Heart right ventricle (tissue), 16 donors: ENCODE measurements around the gene HSFX2. TPM values are rescaled to one million over a fixed set of nuclear protein-coding genes. Genes with fewer than 3 reads are reported as not detected.
"Not testable (repeated sequence)": the region's sequence is repeated elsewhere in the genome, so short reads cannot be mapped to it uniquely, and the experiment has no call there.

ENCODE experiments used
- ATAC-seq, 8 donors: fragments of 200-7000 bp; cut with Tn5 transposase; one replicate each; pipeline ENCODE4 v1.9.1; 2020; ENCODE audit warnings: mild to moderate bottlenecking in 8 of 8, moderate library complexity in 8 of 8, moderate number of reproducible peaks in 1 of 8
- DNase-seq, 2 donors: peaks; one replicate each; pipeline ENCODE4 v3.0.0-alpha.2; 2020
- H3K27ac ChIP-seq, 10 donors: fragments of 200-600 bp; sonication (generic) in 2 of 10; one replicate each; pipeline versions ENCODE4 v1.5.0 to v1.8.0; 2020 to 2022; ENCODE audit warnings: mild to moderate bottlenecking in 3 of 10
- H3K27me3 ChIP-seq, 7 donors: fragments of 200-600 bp; one replicate each; pipeline ENCODE4 v1.8.0; 2021 to 2022; ENCODE audit warnings: mild to moderate bottlenecking in 2 of 7
- H3K36me3 ChIP-seq, 9 donors: fragments of 200-600 bp; sonication (generic) in 1 of 9; one replicate each; pipeline versions ENCODE4 v1.5.0 to v1.8.0; 2020 to 2022; ENCODE audit warnings: mild to moderate bottlenecking in 2 of 9
- H3K4me1 ChIP-seq, 9 donors: fragments of 200-600 bp; sonication (generic) in 1 of 9; one replicate each; pipeline versions ENCODE4 v1.5.0 to v1.8.0; 2020 to 2022; ENCODE audit warnings: mild to moderate bottlenecking in 4 of 9
- H3K4me3 ChIP-seq, 10 donors: fragments of 200-600 bp; sonication (generic) in 2 of 10; one replicate each; pipeline versions ENCODE4 v1.5.0 to v1.8.0; 2020 to 2022; ENCODE audit warnings: mild to moderate bottlenecking in 7 of 10, moderate library complexity in 2 of 10
- H3K9me3 ChIP-seq, 11 donors: fragments of 200-600 bp in 10 of 11; sonication (generic) in 2 of 11; one replicate each; pipeline versions ENCODE4 v1.5.0 to v1.8.0; 2013 to 2022; ENCODE audit warnings: mild to moderate bottlenecking in 2 of 11, control low read depth in 1 of 11, moderate library complexity in 1 of 11
- WGBS, 2 donors: extraction: QIAGEN DNeasy Blood & Tissue Kit; methylation state at CpG; one replicate each; pipeline ENCODE4 v1.1.7; 2013; ENCODE audit warnings: inconsistent platforms in 1 of 2; 5-methylcytosine and 5-hydroxymethylcytosine counted together
- intact Hi-C, 10 donors: fragments of 100-400 bp; cut with DNase I; formaldehyde crosslinking; loops; one replicate each; pipeline versions ENCODE4 v1.11.1 to v1.14.2; 2022
- polyA plus RNA-seq, 2 donors: library from polyadenylated mRNA; stranded (reverse); fragments of 200-250 nt; gene quantifications; one replicate each; pipeline ENCODE4 v1.2.3, GENCODE V29; 2013
- total RNA-seq, 10 donors: library from RNA; stranded (reverse); fragmentation: NEBNext Ultra II Directional in 3 of 10; extraction: Animal tissue kit (Norgen Biotek cat#: 25700) in 3 of 10; gene quantifications; one replicate each; pipeline versions ENCODE4 v1.2.1 to v1.2.4, GENCODE V29; 2021 to 2023
- TF ChIP-seq, protein P1 (sequence below), 9 donors: fragments of 200-600 bp; sonication (generic) in 2 of 9; IDR thresholded peaks; one replicate each; pipeline versions ENCODE4 v1.5.0 to v1.8.0; 2021 to 2022; ENCODE audit warnings: antibody characterized with exemption in 9 of 9, mild to moderate bottlenecking in 5 of 9, moderate library complexity in 1 of 9
- donor health status: Arrhythmogenic right ventricular cardiomyopathy.
- donor health status: ischemic (EF 13 %, LVEDD 7.1; RV severe dilation, severe dysfunction).
- donor health status: healthy with polysubstance abuse.
- donor health status: DM: no; HTN: yes; CAD: no.
- donor health status: DM: no; HTN: no; CAD: no.
- donor health status: ischemic (EF 25% LVEDD 6.9; RV normal size, moderate dysfunction).
- donor health status: ischemic (EF 25% LVEDD 5.7; RV mildly dilated, moderate dysfunction).
- donor health status: healthy.
- donor health status: DM: yes; HTN: yes; CAD: no.
- donor health status: Ischemic cardiomyopathy.
- donor health status: ischemic (EF 35%, LVEDD 5.7; RV mildly dilated, moderate dysfunction).
- donor health status: nonischemic (EF 11% LVEDD 7.7; RV severe dilation, severe dysfunction).
- donor health status: DM: yes; HTN: yes; CAD: no.
- donor health status: PGD.
- donor health status: ischemic (EF 29% LVEDD 5.4; RV normal size, mild dysfunction).
- donor health status: nonischemic (EF 23%, LVEDD 6.1; RV moderate dilation, normal function).

The HSFX2 gene
- total and polyA plus RNA-seq, 12 donors, result 0.22 to 2.3 (median 0.87) TPM; not detected in 4

DNA sequence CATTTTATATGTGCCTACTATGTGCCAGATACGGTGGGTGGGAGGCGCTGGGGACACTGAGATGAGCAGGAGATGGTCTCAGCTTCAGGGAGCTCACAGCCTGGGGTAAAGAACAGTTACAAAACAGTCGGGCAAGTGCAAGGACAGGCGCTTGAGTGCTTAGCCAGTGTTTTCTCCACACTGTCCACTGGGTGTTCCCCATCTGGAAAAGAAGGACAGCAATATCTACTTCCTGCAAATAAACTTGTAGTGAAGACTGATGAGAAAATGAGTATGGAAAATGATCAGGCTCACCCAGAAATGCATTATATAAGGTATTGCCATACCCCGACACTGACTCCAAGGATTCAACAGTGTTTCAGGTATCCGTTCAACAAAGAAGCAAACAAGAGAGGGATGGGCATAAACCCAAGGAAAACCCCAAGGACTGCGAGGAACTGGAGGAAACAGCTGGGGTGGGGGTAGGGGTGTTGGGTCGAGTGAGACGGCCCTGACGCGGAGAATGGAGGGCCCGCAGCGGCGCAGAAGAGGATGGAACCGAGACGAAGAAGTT is 35.6 kb upstream of the HSFX2 start:
- Histone ChIP-seq H3K27me3 (peaks cover 0 to 23% (median 0%) of the 10 kb centered on the region in 7 donors), H3K4me3 (peak overlapping the region; percentile 47 to 85 (median 75)), H3K9me3 (no peaks in the 10 kb centered on the region), H3K27ac (peak overlapping the region; percentile 61 to 87 (median 80)), H3K4me1 (peaks cover 0 to 46% (median 14%) of the 10 kb centered on the region in 9 donors), H3K36me3 (no peaks in the 10 kb centered on the region)
- intact Hi-C loops, result loop anchor here in 1 of 10 donors (10.0 kb wide), 1 partner anchor 66 kb away; no protein-coding TSS in a partner anchor
- WGBS, 2 donors, result 2 to 3% methylated on average over 15 to 16 of the region's 16 CpGs
- peak; percentile 67 to 91 (median 86) for ATAC-seq
- TF ChIP-seq, protein P1, sequence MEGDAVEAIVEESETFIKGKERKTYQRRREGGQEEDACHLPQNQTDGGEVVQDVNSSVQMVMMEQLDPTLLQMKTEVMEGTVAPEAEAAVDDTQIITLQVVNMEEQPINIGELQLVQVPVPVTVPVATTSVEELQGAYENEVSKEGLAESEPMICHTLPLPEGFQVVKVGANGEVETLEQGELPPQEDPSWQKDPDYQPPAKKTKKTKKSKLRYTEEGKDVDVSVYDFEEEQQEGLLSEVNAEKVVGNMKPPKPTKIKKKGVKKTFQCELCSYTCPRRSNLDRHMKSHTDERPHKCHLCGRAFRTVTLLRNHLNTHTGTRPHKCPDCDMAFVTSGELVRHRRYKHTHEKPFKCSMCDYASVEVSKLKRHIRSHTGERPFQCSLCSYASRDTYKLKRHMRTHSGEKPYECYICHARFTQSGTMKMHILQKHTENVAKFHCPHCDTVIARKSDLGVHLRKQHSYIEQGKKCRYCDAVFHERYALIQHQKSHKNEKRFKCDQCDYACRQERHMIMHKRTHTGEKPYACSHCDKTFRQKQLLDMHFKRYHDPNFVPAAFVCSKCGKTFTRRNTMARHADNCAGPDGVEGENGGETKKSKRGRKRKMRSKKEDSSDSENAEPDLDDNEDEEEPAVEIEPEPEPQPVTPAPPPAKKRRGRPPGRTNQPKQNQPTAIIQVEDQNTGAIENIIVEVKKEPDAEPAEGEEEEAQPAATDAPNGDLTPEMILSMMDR (IDR thresholded peaks at IDR 0.05), result peak in 3 of 9 donors; percentile 13 to 29 (median 15)
- DNase-seq, result peak in 1 of 2 donors; percentile 11

DNA sequence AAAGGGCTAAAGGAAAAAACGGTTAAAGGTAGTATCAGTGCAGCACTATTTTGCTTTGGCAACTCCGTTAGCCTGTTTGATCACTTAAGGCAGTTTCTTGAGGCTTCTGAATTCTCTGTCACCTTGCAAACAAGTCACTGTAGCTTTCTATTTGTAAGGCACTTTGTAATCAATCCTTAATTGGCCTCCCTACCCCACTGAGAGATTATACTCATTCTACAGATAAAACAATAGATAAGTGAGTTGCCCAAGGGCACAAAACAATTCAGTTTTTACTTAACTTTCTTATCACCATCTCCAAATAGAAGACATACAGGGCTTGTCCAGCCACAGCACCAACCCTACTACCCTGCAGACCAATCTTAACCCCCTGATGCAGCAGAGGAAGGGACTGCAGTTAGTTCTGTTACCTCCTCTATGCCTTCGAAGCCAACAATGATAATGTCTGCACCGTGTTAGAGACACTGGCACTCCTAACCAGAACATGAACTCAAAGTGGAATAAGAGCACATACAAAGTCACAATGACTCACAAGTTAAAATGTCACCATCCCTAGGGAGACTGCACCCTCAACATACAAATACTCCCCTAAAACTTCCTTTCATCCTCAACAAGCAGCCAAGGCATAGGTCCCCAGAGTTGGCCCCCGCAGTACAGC is 34.7 kb upstream of the HSFX2 start:
- TF ChIP-seq, protein P1 (IDR thresholded peaks at IDR 0.05), result no peak
- Histone ChIP-seq H3K27me3 (peaks cover 0 to 18% (median 0%) of the 10 kb centered on the region in 7 donors), H3K4me3 (peak overlapping the region in 8 of 10 donors; percentile 64 to 85 (median 77)), H3K4me1 (peaks cover 0 to 47% (median 14%) of the 10 kb centered on the region in 9 donors), H3K27ac (peak overlapping the region in 7 of 10 donors; percentile 64 to 87 (median 81)), H3K9me3 (no peaks in the 10 kb centered on the region), H3K36me3 (no peaks in the 10 kb centered on the region)
- DNase-seq (no peak), ATAC-seq (peak in 6 of 8 donors; percentile 23 to 64 (median 34))
- 53% methylated on average over 5 of the region's 5 CpGs for WGBS, 2 donors
- intact Hi-C loops, result loop anchor here in 1 of 10 donors (10.0 kb wide), 1 partner anchor 65 kb away; no protein-coding TSS in a partner anchor

DNA sequence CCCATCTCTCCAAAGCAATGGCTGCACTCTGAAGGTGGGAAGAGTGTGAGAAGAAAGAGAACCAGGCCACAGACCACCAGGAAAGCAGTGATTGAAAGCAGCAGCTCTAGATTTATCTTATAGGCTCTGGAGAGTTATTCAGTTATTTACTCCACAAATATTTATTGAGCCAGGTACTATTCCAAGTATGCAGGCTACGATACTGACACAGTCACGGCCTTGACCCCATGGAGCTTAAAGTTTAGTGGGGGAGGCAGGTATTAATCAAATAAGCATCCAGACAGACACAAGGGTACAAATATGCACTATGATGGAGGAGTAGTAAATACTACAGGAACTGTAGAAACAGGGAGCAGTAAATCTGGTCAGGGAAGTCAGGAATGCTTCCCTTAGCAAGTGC is 33.7 kb upstream of the HSFX2 start:
- no peaks in the 10 kb centered on the region for H3K9me3 ChIP-seq
- WGBS, 2 donors, result 96 to 100% methylated on average over 2 of the region's 2 CpGs
- H3K27me3 ChIP-seq, result peaks cover 0 to 11% (median 0%) of the 10 kb centered on the region in 7 donors
- ATAC-seq (no peak), DNase-seq (no peak)
- TF ChIP-seq, protein P1 (IDR thresholded peaks at IDR 0.05), result no peak
- intact Hi-C loops, result no loop called here
- no peaks in the 10 kb centered on the region for H3K36me3 ChIP-seq
- no peak overlapping the region for H3K27ac ChIP-seq
- peaks cover 0 to 57% (median 14%) of the 10 kb centered on the region in 9 donors for H3K4me1 ChIP-seq
- H3K4me3 ChIP-seq, result no peak overlapping the region

DNA sequence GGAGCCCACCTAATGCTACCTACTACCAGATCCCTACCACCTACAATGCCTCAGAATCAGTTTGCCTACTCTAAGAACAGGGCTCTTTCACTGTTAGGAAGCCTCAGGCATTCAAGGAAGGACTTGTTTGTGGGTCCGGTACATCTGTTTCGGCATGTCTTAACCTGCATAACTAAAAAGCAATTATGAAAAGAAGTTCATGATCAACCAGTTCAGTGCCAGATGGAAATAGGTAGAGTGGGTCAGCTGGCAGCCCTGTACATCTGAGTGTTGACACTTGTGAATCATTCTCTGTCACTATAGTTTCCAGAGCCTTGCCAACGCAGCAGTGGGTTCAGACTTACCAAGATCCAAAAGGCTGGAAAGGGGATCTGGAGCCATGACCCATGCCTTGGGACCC is 33.2 kb upstream of the HSFX2 start:
- no peaks in the 10 kb centered on the region for H3K9me3 ChIP-seq
- H3K4me1 ChIP-seq, result peaks cover 0 to 62% (median 14%) of the 10 kb centered on the region in 9 donors
- no peak for DNase-seq
- H3K4me3 ChIP-seq, result no peak overlapping the region
- H3K27me3 ChIP-seq, result peaks cover 0 to 11% (median 0%) of the 10 kb centered on the region in 7 donors
- intact Hi-C loops, result no loop called here
- H3K27ac ChIP-seq, result no peak overlapping the region
- WGBS, 2 donors, result 92 to 100% methylated on average over 3 of the region's 3 CpGs
- ATAC-seq, result no peak
- TF ChIP-seq, protein P1 (IDR thresholded peaks at IDR 0.05), result no peak
- H3K36me3 ChIP-seq, result no peaks in the 10 kb centered on the region

DNA sequence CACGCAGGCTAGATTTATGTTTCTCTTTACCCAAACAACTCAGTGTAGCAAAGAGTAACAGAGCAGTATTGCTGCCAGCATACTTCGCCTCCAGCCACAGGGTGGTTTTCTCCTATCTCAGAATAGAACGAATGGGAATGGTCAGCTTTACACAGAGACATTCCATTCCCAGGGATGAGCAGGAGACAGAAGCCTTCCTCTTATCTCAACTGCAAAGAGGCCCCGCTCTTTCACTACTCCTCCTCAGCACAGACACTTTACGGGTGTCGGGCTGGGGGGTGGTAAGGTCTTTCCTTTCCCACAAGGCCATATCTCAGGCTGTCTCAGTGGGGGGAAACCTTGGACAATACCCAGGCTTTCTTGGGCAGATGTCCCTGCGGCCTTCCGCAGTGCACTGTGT is 31.7 kb upstream of the HSFX2 start:
- H3K4me3 ChIP-seq, intact Hi-C loops, H3K27me3 ChIP-seq, DNase-seq, H3K36me3 ChIP-seq, H3K9me3 ChIP-seq, ATAC-seq: not testable (repeated sequence)
- H3K4me1 ChIP-seq, result peaks cover 0 to 58% (median 14%) of the 10 kb centered on the region in 9 donors
- peak overlapping the region in 1 of 10 donors; percentile 7 for H3K27ac ChIP-seq
- WGBS, 2 donors, result 30 to 38% methylated on average over 8 of the region's 8 CpGs

DNA sequence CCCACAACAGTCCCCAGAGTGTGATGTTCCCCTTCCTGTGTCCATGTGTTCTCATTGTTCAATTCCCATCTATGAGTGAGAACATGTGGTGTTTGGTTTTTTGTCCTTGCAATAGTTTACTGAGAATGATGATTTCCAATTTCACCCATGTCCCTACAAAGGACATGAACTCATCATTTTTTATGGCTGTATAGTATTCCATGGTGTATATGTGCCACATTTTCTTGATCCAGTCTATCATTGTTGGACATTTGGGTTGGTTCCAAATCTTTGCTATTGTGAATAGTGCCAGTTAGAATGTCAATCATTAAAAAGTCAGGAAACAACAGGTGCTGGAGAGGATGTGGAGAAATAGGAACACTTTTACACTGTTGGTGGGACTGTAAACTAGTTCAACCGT is 24.5 kb upstream of the HSFX2 start:
- DNase-seq, H3K36me3 ChIP-seq, H3K27me3 ChIP-seq, H3K9me3 ChIP-seq, ATAC-seq, H3K27ac ChIP-seq, H3K4me3 ChIP-seq, intact Hi-C loops: not testable (repeated sequence)
- no CpG with 5 or more reads among the region's 1 CpG for WGBS, 2 donors
- peaks cover 0 to 19% (median 0%) of the 10 kb centered on the region in 9 donors for H3K4me1 ChIP-seq
